OCI-LY7 (cell line): ENCODE measurements around the gene SCT.

Source experiments
- CTCF ChIP-seq: fragments of 200-600 bp; sonication (generic); conservative IDR thresholded peaks from 2 replicates; pipeline ENCODE4 v1.5.1; 2014; ENCODE audit warnings: mild to moderate bottlenecking, antibody characterized with exemption, low read length, moderate library complexity, mixed read lengths
- EZH2phosphoT487 ChIP-seq: fragments of 200-600 bp; sonication (generic); IDR thresholded peaks from 2 replicates; pipeline ENCODE4 v1.6.1; 2018; ENCODE audit warnings: low read depth, borderline replicate concordance, mild to moderate bottlenecking, mixed run types, antibody characterized with exemption, low read length, moderate library complexity, mixed read lengths

- TF ChIP-seq CTCF (no peak), EZH2phosphoT487 (no peak)
These were observed 49.4 kb downstream of the SCT start for GRCh38 chr11:577611-577894.
